T-helper 2 cell treated with Interferon-gamma antibody and Interleukin-4, amounts not matched to agents 100 ng/mL and 5 ng/mL, for 36 hours (primary cell): ENCODE measurements around the gene CMSS1. TPM values are rescaled to one million over a fixed set of nuclear protein-coding genes. Genes with fewer than 3 reads are reported as not detected.

Experiments
- intact Hi-C: fragments of 100-400 bp; cut with micrococcal nuclease; formaldehyde crosslinking; loops from one replicate; pipeline ENCODE4 v1.15.1; 2023
- total RNA-seq: library from RNA; stranded (reverse); gene quantifications from 2 replicates; pipeline ENCODE4 v1.2.3, GENCODE V29; 2022

Gene CMSS1
- total RNA-seq, 1 donor from 2014 or later = 53.2 TPM

DNA sequence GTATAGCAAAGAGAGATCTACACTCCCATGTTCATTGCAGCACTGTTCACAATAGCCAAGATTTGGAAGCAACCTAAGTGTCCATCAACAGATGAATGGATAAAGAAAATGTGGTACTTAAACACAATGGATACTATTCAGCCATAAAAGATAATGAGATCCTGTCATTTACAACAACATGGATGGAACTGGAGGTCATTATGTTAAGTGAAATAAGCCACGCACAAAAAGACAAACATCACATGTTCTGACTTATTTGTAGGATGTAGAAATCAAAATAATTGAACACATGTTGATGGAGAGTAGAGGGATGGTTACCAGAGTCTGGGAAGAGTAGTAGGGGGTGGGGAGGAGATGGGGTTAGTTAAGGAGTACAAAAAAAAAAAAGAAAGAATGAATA lies 278.6 kb downstream of the CMSS1 start:
- intact Hi-C loops = loop anchor here (5.0 kb wide), 1 partner anchor 34 kb away; no protein-coding TSS in a partner anchor

DNA sequence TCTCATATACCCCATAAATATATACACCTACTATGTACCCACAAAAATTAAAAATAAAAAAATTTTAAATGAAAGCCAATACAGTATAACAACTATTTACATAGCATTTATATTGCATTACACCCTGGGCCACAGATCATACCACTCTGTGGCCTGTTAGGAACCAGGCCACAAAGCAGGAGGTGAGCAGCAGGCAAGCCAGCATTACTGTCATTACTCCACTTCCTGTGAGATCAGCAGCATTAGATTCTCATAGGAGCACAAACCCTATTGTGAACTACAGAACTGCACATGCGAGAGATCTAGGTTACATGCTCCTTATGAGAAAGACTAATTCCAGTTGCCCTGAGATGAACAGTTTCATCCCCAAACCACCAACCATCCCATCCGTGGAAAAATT lies 279.2 kb downstream of the CMSS1 start:
- intact Hi-C loops = loop anchor here (5.0 kb wide), 1 partner anchor 35 kb away; no protein-coding TSS in a partner anchor

- intact Hi-C loops = loop anchor here (5.0 kb wide), 1 partner anchor 36 kb away; no protein-coding TSS in a partner anchor
Measured at GRCh38 chr3:100097919-100098783, 280.5 kb downstream of the CMSS1 start.

- intact Hi-C loops = loop anchor here (5.0 kb wide), 1 partner anchor 36 kb away; no protein-coding TSS in a partner anchor
Measured at GRCh38 chr3:100098784-100099070, 281.1 kb downstream of the CMSS1 start.

DNA sequence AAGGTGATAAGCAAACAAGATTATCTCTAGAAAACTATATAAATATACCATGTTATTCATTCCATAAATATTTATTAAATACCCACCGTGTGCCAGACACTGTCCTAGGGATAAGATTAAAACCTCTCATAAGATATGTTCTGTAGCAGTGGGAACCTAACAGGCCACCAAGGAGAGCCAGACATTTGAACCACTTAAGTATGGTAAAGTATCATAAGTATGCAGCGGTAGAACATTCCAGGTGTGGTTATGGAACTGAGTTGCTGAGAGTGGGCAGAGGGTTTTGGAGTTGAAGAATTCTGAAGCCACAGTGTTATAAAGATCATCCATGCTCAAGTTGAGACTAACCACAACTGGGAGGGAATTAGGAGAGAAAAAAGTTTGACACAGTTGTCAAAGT lies 282.0 kb downstream of the CMSS1 start:
- intact Hi-C loops = loop anchor here (5.0 kb wide), 1 partner anchor 37 kb away; no protein-coding TSS in a partner anchor

DNA sequence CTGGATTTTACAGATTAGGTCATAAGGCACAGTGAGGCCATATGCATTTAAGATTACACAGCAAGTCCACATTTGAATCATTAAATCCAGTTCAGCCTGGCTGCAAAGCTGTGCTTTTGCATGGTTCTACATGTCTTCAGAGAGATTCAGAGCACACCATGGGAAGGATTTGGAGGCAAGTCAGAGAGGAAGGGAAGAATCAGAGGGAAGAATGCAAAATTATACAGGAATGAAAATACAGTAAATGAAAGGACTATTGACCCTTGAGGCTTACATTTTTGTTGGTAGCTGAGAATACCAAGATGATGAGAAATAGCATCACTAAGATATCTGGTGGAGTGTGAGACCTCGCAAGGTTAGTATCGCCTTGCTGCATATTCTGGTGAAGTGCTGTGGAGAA lies 282.8 kb downstream of the CMSS1 start:
- intact Hi-C loops = no loop called here

DNA sequence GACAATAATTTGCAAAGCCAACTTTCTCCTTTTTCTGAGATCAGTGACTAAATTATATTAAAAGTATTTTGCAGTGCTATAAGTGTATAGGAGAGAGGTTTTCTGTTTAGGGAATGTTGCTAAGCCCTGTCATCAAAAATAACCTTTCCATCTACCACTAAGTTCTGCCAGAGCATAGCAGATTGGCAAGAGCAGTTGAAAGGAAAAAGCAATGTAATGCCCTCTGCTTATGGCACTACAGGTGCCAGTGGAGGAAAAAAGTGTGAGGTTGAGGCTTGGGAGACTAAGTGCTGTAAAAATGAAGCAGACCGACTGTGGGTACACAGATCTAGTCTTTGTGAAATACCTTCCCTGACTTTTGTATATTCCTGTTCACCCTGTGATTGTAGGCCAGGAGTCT lies 285.1 kb downstream of the CMSS1 start:
- intact Hi-C loops = no loop called here

- intact Hi-C loops = no loop called here
Measured at GRCh38 chr3:100103558-100104441, 286.1 kb downstream of the CMSS1 start.

- intact Hi-C loops = no loop called here
Measured at GRCh38 chr3:100104442-100104798, 286.8 kb downstream of the CMSS1 start.

GRCh38 chr3:100104817-100105413 lies 287.3 kb downstream of the CMSS1 start:
- intact Hi-C loops = no loop called here

GRCh38 chr3:100105501-100105900 lies 287.8 kb downstream of the CMSS1 start:
- intact Hi-C loops = no loop called here

GRCh38 chr3:100106094-100106493 lies 288.4 kb downstream of the CMSS1 start:
- intact Hi-C loops = no loop called here

DNA sequence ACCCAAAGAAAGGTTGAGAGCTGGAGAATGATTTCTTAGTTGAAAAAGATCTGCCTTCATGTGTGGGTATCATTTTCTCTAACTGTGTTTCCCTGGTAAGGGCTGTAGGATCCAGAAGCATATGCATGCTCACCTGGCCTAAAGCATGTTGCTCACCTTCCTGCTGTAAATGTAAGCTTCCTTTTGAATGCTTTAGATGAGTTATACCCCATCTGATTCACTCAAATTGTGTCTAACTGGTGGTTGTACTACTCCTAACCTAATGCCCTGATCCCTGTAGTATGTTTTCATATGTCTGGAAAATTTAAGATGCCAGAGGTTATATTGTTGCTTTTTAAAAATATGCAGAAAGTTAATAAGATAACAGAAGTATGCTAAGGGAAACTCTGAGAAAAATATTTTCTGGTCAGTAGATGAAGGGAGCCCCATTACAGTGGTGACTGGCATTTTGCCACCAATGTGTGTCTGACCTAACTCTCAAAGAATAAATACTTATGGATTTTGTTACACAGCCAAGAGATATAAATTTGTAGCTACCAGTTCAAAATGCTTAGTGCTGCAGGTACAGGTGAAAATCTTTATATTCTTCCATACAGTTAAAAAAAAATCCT lies 289.0 kb downstream of the CMSS1 start:
- intact Hi-C loops = no loop called here

GRCh38 chr3:100107221-100107814 lies 289.7 kb downstream of the CMSS1 start:
- intact Hi-C loops = no loop called here

DNA sequence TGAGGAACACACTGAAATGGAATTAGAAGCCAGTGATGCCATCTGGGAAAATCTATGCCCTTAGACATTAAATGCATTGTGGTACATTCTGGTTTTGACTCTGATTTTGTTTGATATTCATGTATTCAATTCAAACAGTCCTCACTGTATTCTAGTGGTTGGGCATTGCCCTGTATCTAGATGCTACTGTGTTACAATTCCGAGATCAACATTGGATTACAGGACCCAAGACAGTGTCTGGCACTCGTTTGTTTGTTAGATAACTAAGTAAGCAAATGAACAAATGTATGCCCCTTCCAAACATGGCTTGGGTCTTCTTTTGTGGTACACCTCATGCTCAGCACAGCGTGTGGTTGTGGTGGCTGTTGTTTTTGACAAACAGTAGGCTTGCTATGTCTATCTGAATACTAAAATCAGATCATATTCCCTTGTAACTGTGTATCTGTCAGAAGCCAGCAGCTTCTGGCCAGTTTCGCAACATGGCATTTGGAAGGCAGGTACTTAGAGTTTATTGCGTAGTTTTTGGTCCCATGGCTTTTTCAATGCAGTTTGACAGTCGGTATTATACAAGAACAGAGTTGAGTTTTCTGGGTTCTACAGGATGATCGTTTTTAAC lies 290.9 kb downstream of the CMSS1 start:
- intact Hi-C loops = no loop called here

DNA sequence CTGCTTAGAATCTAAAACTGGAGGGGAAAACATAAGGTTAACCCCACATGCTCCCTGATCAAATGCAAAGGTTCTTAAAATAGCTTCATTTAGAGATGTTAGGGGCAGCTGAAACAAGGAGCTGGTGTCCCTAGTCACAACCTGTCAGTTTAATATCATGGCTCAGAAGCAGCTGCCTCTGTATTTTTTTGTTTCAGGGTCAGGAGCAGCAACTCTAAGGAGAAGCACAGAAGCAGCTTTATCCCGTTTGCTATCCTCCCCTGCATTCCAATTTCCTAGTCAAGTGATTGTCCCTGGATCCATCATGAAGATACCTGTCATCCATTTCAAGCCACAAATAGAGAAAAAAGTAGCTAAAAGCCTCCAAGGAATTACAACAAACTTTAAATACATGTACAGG lies 292.5 kb downstream of the CMSS1 start:
- intact Hi-C loops = no loop called here

GRCh38 chr3:100111728-100112127 lies 294.1 kb downstream of the CMSS1 start:
- intact Hi-C loops = no loop called here

GRCh38 chr3:100113723-100114412 lies 296.2 kb downstream of the CMSS1 start:
- intact Hi-C loops = no loop called here

DNA sequence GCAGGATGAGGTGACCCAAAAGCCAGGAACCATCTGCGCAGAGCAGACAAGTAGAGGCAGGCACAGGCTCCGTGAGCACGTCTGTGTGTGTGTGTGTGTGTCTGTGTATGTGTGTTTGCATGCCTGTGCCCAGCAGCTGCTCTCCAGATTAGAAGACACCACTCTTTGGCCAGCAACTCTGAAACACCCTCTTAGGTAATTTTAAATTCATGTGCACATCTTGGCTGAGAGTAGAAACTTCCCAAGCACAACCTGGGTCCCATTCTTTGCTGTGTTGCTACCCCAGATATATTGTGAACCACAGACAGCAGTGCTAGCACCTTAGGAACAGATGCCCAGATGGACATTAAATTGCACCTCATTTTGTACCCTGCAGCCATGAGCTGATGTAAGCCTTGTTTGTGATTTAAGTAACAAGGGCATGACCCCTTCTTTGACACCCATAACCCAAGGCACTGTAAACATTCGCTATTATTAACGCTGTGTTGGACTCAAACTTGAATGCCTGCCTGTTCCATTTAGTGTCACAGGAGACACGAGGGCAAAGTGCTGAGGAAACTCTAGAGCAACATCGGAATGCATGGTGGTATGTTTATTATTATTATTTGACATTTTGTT lies 296.9 kb downstream of the CMSS1 start, which contains the start of gene FILIP1L:
Gene FILIP1L, minus strand, starts transcription at position 89 of the 618 bp plus-strand sequence.
- intact Hi-C loops = no loop called here
